ENCODE data around the gene MED20.

The MED20 gene

GRCh38 chr6:41920921-41921711 lies at the start of gene MED20, which contains the start of gene BYSL:
TSS of gene MED20 (minus strand) at chr6:41921139. CDS start at chr6:41921018, 121 bp downstream.
TSS of gene BYSL (plus strand) at chr6:41921499. CDS start at chr6:41921563, 64 bp downstream.
- Histone ChIP-seq H3K27ac (ENCODE audit: low read depth in 2 of 2, low read length in 2 of 2) (peak within 1 kb of the TSS; percentile 99), H3K9ac (ENCODE audit: low read depth in 1 of 2, low read length in 2 of 2) (peak within 1 kb of the TSS; percentile 94 to 100), H3K9me3 (ENCODE audit: control insufficient read depth in 2 of 2, low read length in 2 of 2) (no peaks in the 10 kb centered on the region), H3K4me1 (ENCODE audit: control insufficient read depth in 2 of 2, insufficient read depth in 2 of 2, low read length in 2 of 2) (peaks cover 14 to 17% of the 10 kb centered on the region in 2 donors), H3K27me3 (ENCODE audit: control insufficient read depth in 2 of 2, insufficient read depth in 2 of 2, low read length in 2 of 2) (no peaks in the 10 kb centered on the region), H3K4me3 (ENCODE audit: low read length in 2 of 2) (peak within 1 kb of the TSS; percentile 98 to 100), H3K36me3 (ENCODE audit: control insufficient read depth in 2 of 2, insufficient read depth in 2 of 2, low read length in 2 of 2) (peaks cover 0 to 16% of the 10 kb centered on the region in 2 donors)

- no peak overlapping the region for H3K9ac ChIP-seq (ENCODE audit: low read depth in 1 of 2, low read length in 2 of 2)
- H3K27ac ChIP-seq (ENCODE audit: low read depth in 2 of 2, low read length in 2 of 2): no peak overlapping the region
- H3K36me3 ChIP-seq (ENCODE audit: control insufficient read depth in 2 of 2, insufficient read depth in 2 of 2, low read length in 2 of 2): no peaks in the 10 kb centered on the region
- no peaks in the 10 kb centered on the region for H3K27me3 ChIP-seq (ENCODE audit: control insufficient read depth in 2 of 2, insufficient read depth in 2 of 2, low read length in 2 of 2)
- H3K9me3 ChIP-seq (ENCODE audit: control insufficient read depth in 2 of 2, low read length in 2 of 2): no peaks in the 10 kb centered on the region
- no peak overlapping the region for H3K4me3 ChIP-seq (ENCODE audit: low read length in 2 of 2)
- peaks cover 0 to 7% of the 10 kb centered on the region in 2 donors for H3K4me1 ChIP-seq (ENCODE audit: control insufficient read depth in 2 of 2, insufficient read depth in 2 of 2, low read length in 2 of 2)
Observed at GRCh38 chr6:41970436-41970846, 49.5 kb upstream of the MED20 start.

GRCh38 chr6:41967312-41968287 lies 46.7 kb upstream of the MED20 start:
- Histone ChIP-seq H3K9ac (ENCODE audit: low read depth in 1 of 2, low read length in 2 of 2) (no peak overlapping the region), H3K27me3 (ENCODE audit: control insufficient read depth in 2 of 2, insufficient read depth in 2 of 2, low read length in 2 of 2) (no peaks in the 10 kb centered on the region), H3K4me3 (ENCODE audit: low read length in 2 of 2) (no peak overlapping the region), H3K9me3 (ENCODE audit: control insufficient read depth in 2 of 2, low read length in 2 of 2) (no peaks in the 10 kb centered on the region), H3K36me3 (ENCODE audit: control insufficient read depth in 2 of 2, insufficient read depth in 2 of 2, low read length in 2 of 2) (no peaks in the 10 kb centered on the region), H3K27ac (ENCODE audit: low read depth in 2 of 2, low read length in 2 of 2) (no peak overlapping the region), H3K4me1 (ENCODE audit: control insufficient read depth in 2 of 2, insufficient read depth in 2 of 2, low read length in 2 of 2) (peaks cover 0 to 7% of the 10 kb centered on the region in 2 donors)

- Histone ChIP-seq H3K27me3 (ENCODE audit: control insufficient read depth in 2 of 2, insufficient read depth in 2 of 2, low read length in 2 of 2) (no peaks in the 10 kb centered on the region), H3K4me3 (ENCODE audit: low read length in 2 of 2) (no peak overlapping the region), H3K36me3 (ENCODE audit: control insufficient read depth in 2 of 2, insufficient read depth in 2 of 2, low read length in 2 of 2) (no peaks in the 10 kb centered on the region), H3K27ac (ENCODE audit: low read depth in 2 of 2, low read length in 2 of 2) (no peak overlapping the region), H3K9ac (ENCODE audit: low read depth in 1 of 2, low read length in 2 of 2) (no peak overlapping the region), H3K9me3 (ENCODE audit: control insufficient read depth in 2 of 2, low read length in 2 of 2) (no peaks in the 10 kb centered on the region), H3K4me1 (ENCODE audit: control insufficient read depth in 2 of 2, insufficient read depth in 2 of 2, low read length in 2 of 2) (peaks cover 0 to 7% of the 10 kb centered on the region in 2 donors)
Observed at GRCh38 chr6:41966961-41967311, 46.0 kb upstream of the MED20 start.

GRCh38 chr6:41966214-41966920 lies 45.4 kb upstream of the MED20 start:
- Histone ChIP-seq H3K27ac (ENCODE audit: low read depth in 2 of 2, low read length in 2 of 2) (no peak overlapping the region), H3K9me3 (ENCODE audit: control insufficient read depth in 2 of 2, low read length in 2 of 2) (no peaks in the 10 kb centered on the region), H3K36me3 (ENCODE audit: control insufficient read depth in 2 of 2, insufficient read depth in 2 of 2, low read length in 2 of 2) (no peaks in the 10 kb centered on the region), H3K4me1 (ENCODE audit: control insufficient read depth in 2 of 2, insufficient read depth in 2 of 2, low read length in 2 of 2) (peaks cover 0 to 7% of the 10 kb centered on the region in 2 donors), H3K4me3 (ENCODE audit: low read length in 2 of 2) (no peak overlapping the region), H3K9ac (ENCODE audit: low read depth in 1 of 2, low read length in 2 of 2) (no peak overlapping the region), H3K27me3 (ENCODE audit: control insufficient read depth in 2 of 2, insufficient read depth in 2 of 2, low read length in 2 of 2) (no peaks in the 10 kb centered on the region)

- Histone ChIP-seq H3K9ac (ENCODE audit: low read depth in 1 of 2, low read length in 2 of 2) (no peak overlapping the region), H3K4me3 (ENCODE audit: low read length in 2 of 2) (no peak overlapping the region), H3K4me1 (ENCODE audit: control insufficient read depth in 2 of 2, insufficient read depth in 2 of 2, low read length in 2 of 2) (peaks cover 0 to 3% of the 10 kb centered on the region in 2 donors), H3K27me3 (ENCODE audit: control insufficient read depth in 2 of 2, insufficient read depth in 2 of 2, low read length in 2 of 2) (no peaks in the 10 kb centered on the region), H3K36me3 (ENCODE audit: control insufficient read depth in 2 of 2, insufficient read depth in 2 of 2, low read length in 2 of 2) (no peaks in the 10 kb centered on the region), H3K27ac (ENCODE audit: low read depth in 2 of 2, low read length in 2 of 2) (no peak overlapping the region), H3K9me3 (ENCODE audit: control insufficient read depth in 2 of 2, low read length in 2 of 2) (no peaks in the 10 kb centered on the region)
Observed at GRCh38 chr6:41965429-41966213, 44.7 kb upstream of the MED20 start.

GRCh38 chr6:41964201-41964887 lies 43.4 kb upstream of the MED20 start:
- H3K9me3 ChIP-seq (ENCODE audit: control insufficient read depth in 2 of 2, low read length in 2 of 2): no peaks in the 10 kb centered on the region
- no peak overlapping the region for H3K9ac ChIP-seq (ENCODE audit: low read depth in 1 of 2, low read length in 2 of 2)
- no peak overlapping the region for H3K4me3 ChIP-seq (ENCODE audit: low read length in 2 of 2)
- H3K27me3 ChIP-seq (ENCODE audit: control insufficient read depth in 2 of 2, insufficient read depth in 2 of 2, low read length in 2 of 2): no peaks in the 10 kb centered on the region
- H3K36me3 ChIP-seq (ENCODE audit: control insufficient read depth in 2 of 2, insufficient read depth in 2 of 2, low read length in 2 of 2): no peaks in the 10 kb centered on the region
- no peak overlapping the region for H3K27ac ChIP-seq (ENCODE audit: low read depth in 2 of 2, low read length in 2 of 2)
- H3K4me1 ChIP-seq (ENCODE audit: control insufficient read depth in 2 of 2, insufficient read depth in 2 of 2, low read length in 2 of 2): no peaks in the 10 kb centered on the region

GRCh38 chr6:41963371-41963770 lies 42.4 kb upstream of the MED20 start:
- Histone ChIP-seq H3K4me3 (ENCODE audit: low read length in 2 of 2) (no peak overlapping the region), H3K36me3 (ENCODE audit: control insufficient read depth in 2 of 2, insufficient read depth in 2 of 2, low read length in 2 of 2) (no peaks in the 10 kb centered on the region), H3K9me3 (ENCODE audit: control insufficient read depth in 2 of 2, low read length in 2 of 2) (no peaks in the 10 kb centered on the region), H3K27ac (ENCODE audit: low read depth in 2 of 2, low read length in 2 of 2) (no peak overlapping the region), H3K9ac (ENCODE audit: low read depth in 1 of 2, low read length in 2 of 2) (no peak overlapping the region), H3K27me3 (ENCODE audit: control insufficient read depth in 2 of 2, insufficient read depth in 2 of 2, low read length in 2 of 2) (no peaks in the 10 kb centered on the region), H3K4me1 (ENCODE audit: control insufficient read depth in 2 of 2, insufficient read depth in 2 of 2, low read length in 2 of 2) (no peaks in the 10 kb centered on the region)

GRCh38 chr6:41960028-41960427 lies 39.1 kb upstream of the MED20 start:
- H3K4me1 ChIP-seq (ENCODE audit: control insufficient read depth in 2 of 2, insufficient read depth in 2 of 2, low read length in 2 of 2): no peaks in the 10 kb centered on the region
- H3K27me3 ChIP-seq (ENCODE audit: control insufficient read depth in 2 of 2, insufficient read depth in 2 of 2, low read length in 2 of 2): no peaks in the 10 kb centered on the region
- H3K36me3 ChIP-seq (ENCODE audit: control insufficient read depth in 2 of 2, insufficient read depth in 2 of 2, low read length in 2 of 2): no peaks in the 10 kb centered on the region
- no peaks in the 10 kb centered on the region for H3K9me3 ChIP-seq (ENCODE audit: control insufficient read depth in 2 of 2, low read length in 2 of 2)
- no peak overlapping the region for H3K4me3 ChIP-seq (ENCODE audit: low read length in 2 of 2)
- H3K9ac ChIP-seq (ENCODE audit: low read depth in 1 of 2, low read length in 2 of 2): no peak overlapping the region
- H3K27ac ChIP-seq (ENCODE audit: low read depth in 2 of 2, low read length in 2 of 2): no peak overlapping the region

Data from mucosa of rectum (tissue), 2 donors.